Osteoblast (primary cell): ENCODE results near the gene CCND2. TPM values are rescaled to one million over a fixed set of nuclear protein-coding genes. Genes with fewer than 3 reads are reported as not detected.

Experiments used
- DNase-seq: peaks from one replicate; pipeline ENCODE4 v3.0.0; 2011; ENCODE audit warnings: low spot score, mixed read lengths; ENCODE audit not compliant: insufficient read length; ENCODE audit errors: missing footprints
- H2AFZ ChIP-seq: 2 replicates; pipeline ENCODE4 v1.6.0; 2011; ENCODE audit warnings: mild to moderate bottlenecking, low read length
- H3K27ac ChIP-seq: 2 replicates; pipeline ENCODE4 v1.5.1; 2011; ENCODE audit warnings: mild to moderate bottlenecking, low read depth, low read length, moderate library complexity
- H3K27me3 ChIP-seq: 2 replicates; pipeline ENCODE4 v1.6.0; 2012; ENCODE audit warnings: mild to moderate bottlenecking, control low read depth, inconsistent platforms, low read length, moderate library complexity; ENCODE audit not compliant: insufficient read depth
- H3K36me3 ChIP-seq: 2 replicates; pipeline ENCODE4 v1.5.1; 2011; ENCODE audit warnings: mild to moderate bottlenecking, low read length, control low read depth, moderate library complexity; ENCODE audit not compliant: insufficient read depth
- H3K4me1 ChIP-seq: 2 replicates; pipeline ENCODE4 v1.5.1; 2011; ENCODE audit warnings: mild to moderate bottlenecking, low read length, control low read depth, moderate library complexity; ENCODE audit not compliant: insufficient read depth
- H3K4me2 ChIP-seq: 2 replicates; pipeline ENCODE4 v1.6.0; 2011; ENCODE audit warnings: mild to moderate bottlenecking, low read length; ENCODE audit not compliant: insufficient read depth
- H3K4me3 ChIP-seq: fragments of 200-600 bp; sonication (generic); 3 replicates; pipeline ENCODE4 v1.5.1; 2012; ENCODE audit warnings: mild to moderate bottlenecking, low read length, inconsistent platforms; ENCODE audit not compliant: insufficient read depth
- H3K79me2 ChIP-seq: 2 replicates; pipeline ENCODE4 v1.6.0; 2012; ENCODE audit warnings: mild to moderate bottlenecking, low read length, control low read depth, inconsistent platforms; ENCODE audit not compliant: insufficient read depth
- H3K9me3 ChIP-seq: 2 replicates; pipeline ENCODE4 v1.5.1; 2011; ENCODE audit warnings: low read depth, low read length, control low read depth
- H4K20me1 ChIP-seq: 2 replicates; pipeline ENCODE4 v1.6.0; 2012; ENCODE audit warnings: mild to moderate bottlenecking, low read length, control low read depth; ENCODE audit not compliant: insufficient read depth
- CTCF ChIP-seq: IDR thresholded peaks from 2 replicates; pipeline ENCODE4 v1.5.1; 2011; ENCODE audit warnings: mild to moderate bottlenecking, low read depth, low read length, moderate library complexity; ENCODE audit errors: extremely low read depth
- total RNA-seq: library from RNA; depleted of rRNA; stranded (reverse); fragments of >200 nt; gene quantifications from 2 replicates; pipeline ENCODE4 v1.2.3, GENCODE V29; 2012

Gene CCND2
- total RNA-seq, 1 donor, result 2.5 TPM

GRCh38 chr12:4252601-4253000 lies 21.0 kb upstream of the CCND2 start:
- Histone ChIP-seq H3K4me3 (no peak overlapping the region), H3K9me3 (no peaks in the 10 kb centered on the region), H3K4me2 (no peak overlapping the region), H3K27ac (no peak overlapping the region), H3K79me2 (no peaks in the 10 kb centered on the region), H3K4me1 (no peaks in the 10 kb centered on the region), H4K20me1 (no peaks in the 10 kb centered on the region), H3K36me3 (no peaks in the 10 kb centered on the region), H3K27me3 (no peaks in the 10 kb centered on the region), H2AFZ (no peak overlapping the region)
- TF ChIP-seq CTCF, result no peak
- no peak for DNase-seq

- Histone ChIP-seq H3K27ac (no peak overlapping the region), H2AFZ (no peak overlapping the region), H3K4me2 (no peak overlapping the region), H3K27me3 (peaks cover under 1% of the 10 kb centered on the region), H4K20me1 (no peaks in the 10 kb centered on the region), H3K4me1 (no peaks in the 10 kb centered on the region), H3K36me3 (no peaks in the 10 kb centered on the region), H3K9me3 (no peaks in the 10 kb centered on the region), H3K4me3 (no peak overlapping the region), H3K79me2 (no peaks in the 10 kb centered on the region)
- DNase-seq, result no peak
- no peak for TF ChIP-seq CTCF
Observed at GRCh38 chr12:4256043-4256826, 17.3 kb upstream of the CCND2 start.

GRCh38 chr12:4257442-4257841 lies 16.1 kb upstream of the CCND2 start:
- Histone ChIP-seq H3K36me3 (no peaks in the 10 kb centered on the region), H3K27ac (no peak overlapping the region), H3K4me1 (no peaks in the 10 kb centered on the region), H2AFZ (no peak overlapping the region), H3K4me2 (no peak overlapping the region), H3K79me2 (no peaks in the 10 kb centered on the region), H3K4me3 (no peak overlapping the region), H3K9me3 (no peaks in the 10 kb centered on the region), H4K20me1 (no peaks in the 10 kb centered on the region), H3K27me3 (peaks cover 7% of the 10 kb centered on the region)
- no peak for TF ChIP-seq CTCF
- no peak for DNase-seq

GRCh38 chr12:4259099-4259498 lies 14.5 kb upstream of the CCND2 start:
- Histone ChIP-seq H3K4me1 (no peaks in the 10 kb centered on the region), H3K79me2 (no peaks in the 10 kb centered on the region), H2AFZ (no peak overlapping the region), H3K4me3 (no peak overlapping the region), H3K9me3 (no peaks in the 10 kb centered on the region), H3K4me2 (no peak overlapping the region), H3K27me3 (peaks cover 16% of the 10 kb centered on the region), H4K20me1 (no peaks in the 10 kb centered on the region), H3K27ac (no peak overlapping the region), H3K36me3 (no peaks in the 10 kb centered on the region)
- DNase-seq, result no peak
- no peak for TF ChIP-seq CTCF
